NCI-H128 (cell line): ENCODE results near the gene RDH12.

ENCODE experiments used
- DNase-seq: peaks from one replicate; lab custom pipeline; 2025; ENCODE audit not compliant: unreplicated experiment; lab: John Stamatoyannopoulos, UW

RDH12 gene

GRCh38 chr14:67746927-67747326 is 45.2 kb downstream of the RDH12 start:
- no peak for DNase-seq

DNA sequence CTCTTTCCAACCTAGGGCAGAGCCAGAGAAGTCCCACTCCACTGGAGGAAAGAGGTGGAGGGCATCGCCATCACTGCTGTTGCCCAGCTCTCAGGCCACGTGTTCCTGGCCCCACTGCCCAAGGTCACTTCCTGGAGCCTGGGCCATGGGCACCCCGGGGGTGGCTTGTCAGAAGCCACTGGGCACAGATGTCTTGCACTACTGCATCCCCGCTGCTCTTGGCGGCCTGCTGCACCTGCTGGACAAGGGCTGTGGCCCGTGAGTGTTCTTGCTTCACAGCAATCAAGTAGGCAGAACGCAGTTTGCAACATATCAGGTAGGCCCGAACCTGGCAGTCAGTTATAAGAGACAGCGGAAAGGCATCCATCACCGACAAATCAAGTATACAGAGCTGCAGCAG is 46.6 kb downstream of the RDH12 start:
- DNase-seq, result no peak

- DNase-seq, result no peak
Measured at GRCh38 chr14:67749341-67750084, 47.8 kb downstream of the RDH12 start.

DNA sequence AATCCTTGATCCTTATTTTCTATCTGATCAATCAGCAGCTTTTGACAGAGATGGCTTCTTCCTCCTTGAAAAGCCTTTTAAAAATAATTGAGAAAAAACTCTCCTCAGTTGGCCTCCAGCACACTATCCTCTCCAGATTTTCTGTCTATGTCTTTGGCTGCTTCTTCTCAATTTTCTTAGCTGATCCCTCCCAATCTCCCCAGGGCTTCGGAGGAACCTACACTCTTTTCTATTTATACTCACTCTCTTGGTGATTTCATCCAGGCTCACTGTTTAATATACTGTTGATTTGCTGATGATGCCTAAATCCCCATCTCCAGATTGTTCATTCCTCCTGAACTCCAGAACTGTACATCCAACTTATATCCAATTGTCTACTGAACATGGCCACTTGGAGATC is 54.8 kb downstream of the RDH12 start:
- no peak for DNase-seq

GRCh38 chr14:67757175-67757574 is 55.5 kb downstream of the RDH12 start:
- DNase-seq, result no peak

DNA sequence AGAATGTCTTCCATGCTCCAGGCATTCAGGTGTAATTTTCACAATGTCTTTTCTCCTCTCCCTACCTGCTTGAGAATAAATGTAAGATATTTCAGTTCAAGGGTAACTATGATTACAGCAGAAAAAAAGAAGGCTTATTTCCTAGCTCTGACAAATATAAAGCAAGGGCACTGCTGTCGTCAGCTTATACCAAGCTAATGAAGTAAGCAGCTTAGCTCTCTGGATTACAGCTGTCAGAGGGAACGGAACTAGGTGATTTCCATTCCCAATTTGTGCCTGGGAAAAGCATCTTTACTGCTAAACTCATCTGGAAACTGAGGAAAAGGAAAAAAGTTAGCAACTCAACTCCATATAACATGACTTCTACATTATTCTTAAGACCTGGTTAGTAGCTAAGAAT is 58.2 kb downstream of the RDH12 start:
- DNase-seq, result no peak

DNA sequence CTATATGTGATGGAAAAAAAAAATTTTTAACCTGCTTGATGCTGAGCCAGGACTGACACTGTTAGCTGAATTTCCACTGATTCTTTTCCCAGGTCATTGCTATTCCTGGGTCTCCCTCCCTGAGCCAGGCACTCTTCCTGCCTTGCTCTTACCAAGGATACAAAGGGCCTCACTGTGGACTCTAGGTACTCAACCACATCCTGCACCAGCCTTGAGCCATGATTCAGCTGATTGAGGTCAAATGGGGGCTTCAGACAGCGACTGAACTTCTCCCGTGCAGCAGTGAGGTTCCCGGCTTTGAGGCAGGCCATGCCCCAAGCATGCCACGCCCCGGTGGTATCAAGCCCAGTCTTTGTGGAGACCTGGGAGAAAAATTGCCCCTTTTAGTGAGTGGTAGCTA is 60.4 kb downstream of the RDH12 start:
- DNase-seq, result no peak

- DNase-seq, result no peak
Measured at GRCh38 chr14:67763158-67763822, 61.6 kb downstream of the RDH12 start.

DNA sequence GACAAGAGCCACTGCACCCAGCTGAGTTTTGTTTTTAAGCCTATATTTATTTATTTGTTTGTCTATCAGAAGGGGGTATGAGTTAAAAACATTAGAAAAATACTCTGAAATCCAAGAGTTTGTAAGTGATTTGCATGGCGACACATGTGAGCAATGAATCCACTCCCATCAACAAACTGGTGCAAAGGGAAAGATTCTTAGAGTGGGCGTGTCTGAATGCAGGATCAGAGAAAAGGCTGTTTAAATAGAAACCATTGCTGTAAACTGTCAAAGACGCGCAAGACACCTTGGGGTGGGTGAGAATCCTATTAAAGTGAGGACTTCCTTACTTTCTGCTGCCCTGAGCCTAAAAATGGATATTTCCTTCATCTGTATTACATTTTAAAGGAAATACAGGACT is 62.8 kb downstream of the RDH12 start:
- DNase-seq, result no peak

GRCh38 chr14:67765192-67765834 is 63.6 kb downstream of the RDH12 start:
- no peak for DNase-seq

- DNase-seq, result no peak
Measured at GRCh38 chr14:67766035-67766680, 64.5 kb downstream of the RDH12 start.

- DNase-seq, result no peak
Measured at GRCh38 chr14:67768219-67768618, 66.5 kb downstream of the RDH12 start.

DNA sequence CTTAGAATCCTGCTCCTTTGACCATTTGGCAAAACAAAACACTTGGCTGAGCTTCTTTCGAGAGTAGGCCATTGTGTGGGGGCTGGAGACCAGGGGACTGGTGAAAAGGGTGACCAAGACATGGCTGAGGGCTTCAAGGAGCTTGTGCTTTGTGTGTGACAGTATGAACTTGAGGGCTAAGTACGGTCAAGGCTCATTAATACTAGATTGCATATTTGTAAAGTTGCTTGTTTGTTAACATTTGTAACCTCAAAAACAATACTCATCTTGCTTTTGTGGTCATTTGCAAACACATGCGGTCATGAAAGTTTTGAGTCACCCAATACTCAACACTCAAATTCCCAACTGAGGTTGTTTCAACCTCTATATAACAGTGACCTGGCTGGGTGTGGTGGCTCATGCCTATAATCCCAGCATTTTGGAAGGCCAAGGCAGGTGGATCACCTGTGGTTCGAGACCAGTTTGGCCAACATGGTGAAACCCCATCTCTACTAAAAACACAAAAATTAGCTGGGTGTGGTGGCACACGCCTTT is 72.2 kb downstream of the RDH12 start:
- DNase-seq, result no peak

- no peak for DNase-seq
Measured at GRCh38 chr14:67776653-67777322, 75.1 kb downstream of the RDH12 start.

DNA sequence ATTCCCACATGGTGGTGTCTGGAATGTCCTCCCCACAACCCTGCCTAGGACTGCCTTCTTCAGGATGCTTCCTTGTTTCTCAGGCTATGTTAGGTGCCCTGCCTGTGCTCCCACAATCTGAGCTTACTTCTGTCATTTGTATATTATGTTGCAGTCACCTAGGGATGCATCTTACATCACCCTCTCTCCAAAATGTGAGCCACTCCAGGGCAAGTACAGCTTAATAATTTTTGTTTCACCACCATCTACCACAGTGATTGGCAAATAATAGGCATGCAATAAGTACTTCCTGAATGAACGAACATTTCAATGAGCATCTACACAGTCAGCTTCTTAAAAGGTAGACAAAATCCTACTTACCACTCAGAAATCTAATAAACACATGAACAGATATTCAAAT is 77.1 kb downstream of the RDH12 start:
- no peak for DNase-seq

GRCh38 chr14:67782090-67782489 is 80.4 kb downstream of the RDH12 start:
- no peak for DNase-seq
